HFFc6 (cell line): ENCODE measurements around the gene MUL1. TPM values are rescaled to one million over a fixed set of nuclear protein-coding genes. Genes with fewer than 3 reads are reported as not detected.

Experiments used
- DNase-seq: peaks from one replicate; pipeline ENCODE4 v3.0.0-alpha.2; 2018
- H3K27ac Mint-ChIP-seq: 2 replicates; pipeline ENCODE4 v1.8.0; 2020; ENCODE audit warnings: mild to moderate bottlenecking, mixed read lengths
- H3K27me3 Mint-ChIP-seq: 2 replicates; pipeline ENCODE4 v1.8.0; 2021; ENCODE audit warnings: mild to moderate bottlenecking, moderate library complexity, mixed read lengths; ENCODE audit not compliant: insufficient read depth
- H3K36me3 Mint-ChIP-seq: 2 replicates; pipeline ENCODE4 v1.8.0; 2021; ENCODE audit warnings: low read depth, mixed read lengths
- H3K4me1 Mint-ChIP-seq: 2 replicates; pipeline ENCODE4 v1.8.0; 2020; ENCODE audit warnings: low read depth, mixed read lengths
- H3K4me3 Mint-ChIP-seq: 2 replicates; pipeline ENCODE4 v1.8.0; 2020; ENCODE audit warnings: mild to moderate bottlenecking, moderate library complexity, mixed read lengths
- H3K9me3 Mint-ChIP-seq: 2 replicates; pipeline ENCODE4 v1.8.0; 2020; ENCODE audit warnings: mild to moderate bottlenecking, mixed read lengths
- CTCF ChIP-seq: fragments of 200-600 bp; sonication (generic); IDR thresholded peaks from 2 replicates; pipeline ENCODE4 v1.5.0; 2021; ENCODE audit warnings: antibody characterized with exemption, mild to moderate bottlenecking
- total RNA-seq, 6 experiments: library from RNA; stranded (reverse); fragmentation: NEBNext Ultra II Directional; extraction: Animal tissue kit (Norgen Biotek cat#: 25700); gene quantifications; 2 replicates in 1 of 6; 3 replicates in 5 of 6; pipeline ENCODE4 v1.2.3, GENCODE V29; 2021

Gene MUL1
- total RNA-seq, 6 experiments from 2014 or later = 26.9 to 36.4 (median 27.8) TPM

GRCh38 chr1:20487236-20487590, 20.7 kb downstream of the MUL1 start:
- Mint-ChIP-seq H3K4me3 (peak overlapping the region; percentile 26; the same call in 1 of the 2 replicates), H3K36me3 (peaks cover 13% of the 10 kb centered on the region), H3K9me3 (no peaks in the 10 kb centered on the region), H3K27me3 (peaks cover 4% of the 10 kb centered on the region), H3K4me1 (peaks cover 18% of the 10 kb centered on the region), H3K27ac (no peak overlapping the region)
- no peak for TF ChIP-seq CTCF
- DNase-seq = no peak

GRCh38 chr1:20486457-20487235, 21.3 kb downstream of the MUL1 start:
- no peak for TF ChIP-seq CTCF
- peak overlapping the region; percentile 36; the same call in 1 of the 2 replicates for H3K27ac Mint-ChIP-seq

GRCh38 chr1:20485527-20486456, 22.2 kb downstream of the MUL1 start, which contains the start of gene CAMK2N1:
Gene CAMK2N1, minus strand, starts transcription at chr1:20486210. Its CDS starts 831 bp downstream, at chr1:20485379.
- peaks cover 4% of the 10 kb centered on the region for H3K27me3 Mint-ChIP-seq
- TF ChIP-seq CTCF = no peak
- peak; percentile 52 for DNase-seq
- peak within 1 kb of the TSS; percentile 84 for H3K27ac Mint-ChIP-seq
- peak within 1 kb of the TSS; percentile 97 for H3K4me3 Mint-ChIP-seq
- H3K9me3 Mint-ChIP-seq = no peaks in the 10 kb centered on the region
- H3K4me1 Mint-ChIP-seq = peaks cover 32% of the 10 kb centered on the region
- H3K36me3 Mint-ChIP-seq = peaks cover 13% of the 10 kb centered on the region

More at GRCh38 chr1:20486457-20487235, 21.3 kb downstream of the MUL1 start:
- H3K36me3 Mint-ChIP-seq = peaks cover 13% of the 10 kb centered on the region
- H3K4me1 Mint-ChIP-seq = peaks cover 23% of the 10 kb centered on the region
- no peak for DNase-seq
- H3K27me3 Mint-ChIP-seq = peaks cover 4% of the 10 kb centered on the region
- H3K9me3 Mint-ChIP-seq = no peaks in the 10 kb centered on the region
- peak overlapping the region; percentile 63 for H3K4me3 Mint-ChIP-seq

GRCh38 chr1:20484519-20485462, 23.2 kb downstream of the MUL1 start:
- H3K4me1 Mint-ChIP-seq = peaks cover 37% of the 10 kb centered on the region
- peak overlapping the region; percentile 97 for H3K4me3 Mint-ChIP-seq
- peaks cover 13% of the 10 kb centered on the region for H3K36me3 Mint-ChIP-seq
- no peak for DNase-seq
- TF ChIP-seq CTCF = no peak
- H3K27ac Mint-ChIP-seq = peak overlapping the region; percentile 74
- H3K9me3 Mint-ChIP-seq = no peaks in the 10 kb centered on the region
- H3K27me3 Mint-ChIP-seq = peaks cover 4% of the 10 kb centered on the region
